ENCODE results near the gene STK33.
"Not testable (repeated sequence)": the region's sequence is repeated elsewhere in the genome, so short reads cannot be mapped to it uniquely, and the experiment has no call there.

The STK33 gene

DNA sequence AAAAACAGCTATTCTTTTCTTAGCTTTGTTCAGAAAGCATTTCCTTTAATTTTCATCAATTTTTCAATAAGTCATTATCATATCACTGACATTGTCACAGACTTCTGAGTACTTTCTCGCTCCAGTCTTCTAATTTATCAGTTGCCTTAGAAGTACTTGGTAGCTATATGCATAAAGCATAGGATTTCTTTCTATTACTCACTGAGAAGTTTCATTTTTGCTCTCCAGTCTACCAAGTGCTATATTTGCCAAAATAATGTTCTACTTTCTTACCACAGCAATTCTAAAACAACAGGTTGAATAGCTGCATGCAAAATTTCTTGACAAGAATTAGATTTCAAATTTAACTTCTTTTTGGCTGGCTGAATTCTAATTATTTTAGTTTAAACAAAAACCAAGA is 116.3 kb downstream of the STK33 start:
- in situ Hi-C loops (cut with HindIII; ENCODE audit: low sequenced_read_pairs), result no loop called here

DNA sequence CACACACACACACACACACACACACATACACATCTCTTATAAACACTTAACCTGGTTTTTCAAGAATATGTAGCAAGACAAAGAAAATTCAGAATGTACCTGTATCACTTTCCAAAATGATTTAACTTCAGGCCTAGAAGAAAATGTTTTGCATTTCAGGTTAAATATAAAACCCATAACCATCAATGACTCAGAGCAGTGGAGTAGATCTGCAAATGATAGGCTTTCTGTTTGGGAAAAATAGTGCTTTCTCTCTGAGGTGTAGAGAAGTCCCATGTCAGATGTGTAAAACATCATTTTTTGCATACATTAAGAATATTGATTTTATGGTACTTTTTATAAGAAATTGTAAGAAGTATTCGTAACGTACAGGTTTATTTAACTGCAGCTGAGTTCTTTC is 116.9 kb downstream of the STK33 start:
- H3K4me3 ChIP-seq (ENCODE audit: low read depth, low read length), result no peak overlapping the region
- no peak for TF ChIP-seq CTCF (IDR thresholded peaks at IDR 0.05; ENCODE audit: low read depth, low read length)
- in situ Hi-C loops (cut with HindIII; ENCODE audit: low sequenced_read_pairs), result no loop called here
- DNase-seq (ENCODE audit: low read depth, low spot score), result no peak

More for the DNA sequence above, 116.3 kb downstream of the STK33 start:
- no peak for TF ChIP-seq CTCF (IDR thresholded peaks at IDR 0.05; ENCODE audit: low read depth, low read length)
- H3K4me3 ChIP-seq (ENCODE audit: low read depth, low read length), result no peak overlapping the region
- DNase-seq (ENCODE audit: low read depth, low spot score), result no peak

DNA sequence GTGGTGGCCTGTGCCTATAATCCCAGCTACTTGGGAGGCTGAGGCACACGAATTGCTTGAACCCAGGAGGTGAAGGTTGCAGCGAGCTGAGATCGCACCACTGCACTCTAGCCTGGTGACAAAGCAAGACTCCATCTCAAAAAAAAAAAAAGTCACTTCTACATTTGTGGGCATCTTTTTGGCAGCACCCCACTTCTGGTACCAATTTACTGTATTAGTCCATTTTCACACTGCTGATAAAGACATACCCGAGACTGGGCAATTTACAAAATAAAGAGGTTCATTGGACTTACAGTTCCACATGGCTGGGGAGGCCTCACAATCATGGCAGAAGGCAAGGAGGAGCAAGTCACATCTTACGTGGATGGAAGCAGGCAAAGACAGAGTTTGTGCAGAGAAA is 126.2 kb downstream of the STK33 start:
- DNase-seq (ENCODE audit: low read depth, low spot score); in situ Hi-C loops (cut with HindIII; ENCODE audit: low sequenced_read_pairs): not testable (repeated sequence)

GRCh38 chr11:8467356-8467755 is 126.7 kb downstream of the STK33 start:
- in situ Hi-C loops (cut with HindIII; ENCODE audit: low sequenced_read_pairs); DNase-seq (ENCODE audit: low read depth, low spot score); H3K4me3 ChIP-seq (ENCODE audit: low read depth, low read length): not testable (repeated sequence)

More for the DNA sequence above, 126.2 kb downstream of the STK33 start:
- not testable (repeated sequence) for H3K4me3 ChIP-seq (ENCODE audit: low read depth, low read length)

- DNase-seq (ENCODE audit: low read depth, low spot score); in situ Hi-C loops (cut with HindIII; ENCODE audit: low sequenced_read_pairs): not testable (repeated sequence)
Observed at GRCh38 chr11:8466884-8467283, 127.1 kb downstream of the STK33 start.

GRCh38 chr11:8459711-8460399 is 134.2 kb downstream of the STK33 start:
- H3K4me3 ChIP-seq (ENCODE audit: low read depth, low read length), result no peak overlapping the region
- no peak for TF ChIP-seq CTCF (IDR thresholded peaks at IDR 0.05; ENCODE audit: low read depth, low read length)
- DNase-seq (ENCODE audit: low read depth, low spot score), result no peak
- in situ Hi-C loops (cut with HindIII; ENCODE audit: low sequenced_read_pairs), result no loop called here

More at GRCh38 chr11:8466884-8467283, 127.1 kb downstream of the STK33 start:
- H3K4me3 ChIP-seq (ENCODE audit: low read depth, low read length), result not testable (repeated sequence)

GRCh38 chr11:8442301-8442700 is 151.7 kb downstream of the STK33 start:
- H3K4me3 ChIP-seq (ENCODE audit: low read depth, low read length), result no peak overlapping the region
- no peak for DNase-seq (ENCODE audit: low read depth, low spot score)
- in situ Hi-C loops (cut with HindIII; ENCODE audit: low sequenced_read_pairs), result no loop called here
- TF ChIP-seq CTCF (IDR thresholded peaks at IDR 0.05; ENCODE audit: low read depth, low read length), result no peak

DNA sequence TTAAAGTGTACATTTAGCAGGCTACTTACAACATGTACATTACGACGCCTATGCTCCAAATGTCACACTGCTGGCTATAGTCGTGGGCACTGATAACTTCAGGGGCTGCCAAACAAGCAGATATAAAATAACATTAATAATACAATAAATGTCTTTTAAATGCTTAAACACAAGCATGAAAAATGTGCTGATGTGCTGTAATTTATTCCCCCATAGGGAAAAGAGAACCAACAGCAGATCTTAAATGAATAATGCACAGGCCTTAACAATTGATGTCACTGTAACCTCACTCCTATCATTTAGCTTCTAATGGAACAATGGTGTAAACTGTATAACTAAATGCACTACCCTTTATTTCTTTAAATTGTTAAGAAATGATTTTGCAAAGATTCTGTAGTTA is 153.4 kb downstream of the STK33 start:
- no peak for DNase-seq (ENCODE audit: low read depth, low spot score)
- in situ Hi-C loops (cut with HindIII; ENCODE audit: low sequenced_read_pairs), result no loop called here
- no peak for TF ChIP-seq CTCF (IDR thresholded peaks at IDR 0.05; ENCODE audit: low read depth, low read length)
- H3K4me3 ChIP-seq (ENCODE audit: low read depth, low read length), result no peak overlapping the region

Data from astrocyte of the spinal cord (primary cell).